Adipose tissue (tissue), 3 donors: ENCODE data around the gene MFSD1. TPM values are rescaled to one million over a fixed set of nuclear protein-coding genes. Genes with fewer than 3 reads are reported as not detected.

Source experiments
- H3K27ac ChIP-seq: one replicate; pipeline ENCODE4 v1.5.1; 2013; ENCODE audit warnings: low read depth, low read length
- WGBS, 3 donors: extraction: QIAGEN DNeasy Blood & Tissue Kit; methylation state at CpG; one replicate each; pipeline ENCODE4 v1.1.7; 2013; 5-methylcytosine and 5-hydroxymethylcytosine counted together
- polyA plus RNA-seq, 3 donors: library from polyadenylated mRNA; stranded (reverse); fragments of 200-250 nt; gene quantifications; one replicate each; pipeline ENCODE4 v1.2.3, GENCODE V29; 2013
- donor health status: healthy with polysubstance abuse.
- donor health status: Bipolar disorder and iron deficiency.
- donor health status: healthy.

Gene MFSD1
- polyA plus RNA-seq, 3 donors = 23.6 to 54.8 (median 35.5) TPM

- WGBS, 3 donors = 60 to 74% (median 69%) methylated on average over 3 of the region's 3 CpGs
- no peak overlapping the region for H3K27ac ChIP-seq
These were observed 41.1 kb downstream of the MFSD1 start for GRCh38 chr3:158842976-158843375.

GRCh38 chr3:158845765-158846350, 44.0 kb downstream of the MFSD1 start:
- WGBS, 3 donors = 17 to 21% (median 21%) methylated on average over 5 of the region's 5 CpGs
- no peak overlapping the region for H3K27ac ChIP-seq

GRCh38 chr3:158846803-158847451, 45.1 kb downstream of the MFSD1 start:
- no peak overlapping the region for H3K27ac ChIP-seq
- WGBS, 3 donors = 47 to 70% (median 69%) methylated on average over 3 of the region's 3 CpGs

- WGBS, 3 donors = 65 to 69% (median 69%) methylated on average over 4 of the region's 4 CpGs
- H3K27ac ChIP-seq = no peak overlapping the region
These were observed 45.6 kb downstream of the MFSD1 start for GRCh38 chr3:158847452-158847821.

- H3K27ac ChIP-seq = no peak overlapping the region
- whole genome bisulfite sequencing, 3 donors = 35 to 53% (median 43%) methylated on average over 3 of the region's 3 CpGs
These were observed 46.0 kb downstream of the MFSD1 start for GRCh38 chr3:158847885-158848284.

GRCh38 chr3:158849757-158850156, 47.9 kb downstream of the MFSD1 start:
- WGBS, 3 donors = 26 to 65% (median 56%) methylated on average over 3 of the region's 3 CpGs
- no peak overlapping the region for H3K27ac ChIP-seq

GRCh38 chr3:158859362-158859761, 57.5 kb downstream of the MFSD1 start:
- H3K27ac ChIP-seq = no peak overlapping the region
- 72 to 92% (median 85%) methylated on average over 3 of the region's 3 CpGs for WGBS, 3 donors

GRCh38 chr3:158863247-158863646, 61.4 kb downstream of the MFSD1 start:
- 74 to 96% (median 91%) methylated on average over 2 of the region's 2 CpGs for WGBS, 3 donors
- H3K27ac ChIP-seq = no peak overlapping the region

- WGBS, 3 donors = 61 to 94% (median 92%) methylated on average over 6 of the region's 6 CpGs
- no peak overlapping the region for H3K27ac ChIP-seq
These were observed 62.6 kb downstream of the MFSD1 start for GRCh38 chr3:158864492-158864891.

GRCh38 chr3:158875700-158876099, 73.8 kb downstream of the MFSD1 start:
- no peak overlapping the region for H3K27ac ChIP-seq

Other genes starting within 250 kb of the MFSD1 start
- gene MLF1, start 230.9 kb upstream of the MFSD1 start, polyA plus RNA-seq = 10 to 100 TPM in 1 of 3 donors, 1 to 10 TPM in 2; 3.4 to 14.1 (median 7.1) TPM
- gene GFM1, start 157.5 kb upstream of the MFSD1 start, polyA plus RNA-seq = 10 to 100 TPM in 2 of 3 donors, 1 to 10 TPM in 1; 9.6 to 31.2 (median 10.8) TPM
- 10 to 100 TPM; 11.0 to 51.2 (median 22.7) TPM for gene LXN, start 129.4 kb upstream of the MFSD1 start, polyA plus RNA-seq
- gene RARRES1, start 69.6 kb upstream of the MFSD1 start, polyA plus RNA-seq = 100 to 1,000 TPM in 1 of 3 donors, 10 to 100 TPM in 1, 1 to 10 TPM in 1; 7.3 to 147 (median 78.2) TPM